ENCODE data around the gene ANKDD1B.

GRCh38 chr5:75670577-75670976 is 59.3 kb downstream of the ANKDD1B start:
- no peak for TF ChIP-seq CTCF (IDR thresholded peaks at IDR 0.05; ENCODE audit: insufficient read depth, low read length, poor library complexity, severe bottlenecking)
- no peak for TF ChIP-seq EZH2phosphoT487 (conservative IDR thresholded peaks at IDR 0.05; ENCODE audit: low read length)

All from SU-DHL-6 (cell line).